ENCODE results near the gene TMEM250.
A peak's percentile ranks its signal among the peaks of the same experiment; 100 is the strongest.
"Not testable (repeated sequence)": the region's sequence is repeated elsewhere in the genome, so short reads cannot be mapped to it uniquely, and the experiment has no call there.

TMEM250 gene

GRCh38 chr9:136110082-136111061, 8.3 kb downstream of the TMEM250 start:
- DNase-seq: peak in 2 of 3 donors; percentile 36 to 75

GRCh38 chr9:136109351-136110081, 9.2 kb downstream of the TMEM250 start:
- peak; percentile 88 to 94 (median 89) for DNase-seq

- DNase-seq: no peak
These were observed 9.9 kb downstream of the TMEM250 start for GRCh38 chr9:136108648-136109266.

GRCh38 chr9:136107953-136108647, 10.6 kb downstream of the TMEM250 start:
- peak in 2 of 3 donors; percentile 32 to 52 for DNase-seq

- no peak for DNase-seq
These were observed 11.3 kb downstream of the TMEM250 start for GRCh38 chr9:136107155-136107952.

GRCh38 chr9:136105398-136106135, 13.1 kb downstream of the TMEM250 start:
- DNase-seq: peak; percentile 51 to 55 (median 52)

- no peak for DNase-seq
These were observed 13.8 kb downstream of the TMEM250 start for GRCh38 chr9:136104916-136105315.

GRCh38 chr9:136104488-136104800, 14.2 kb downstream of the TMEM250 start:
- DNase-seq: no peak

- DNase-seq: no peak
These were observed 14.8 kb downstream of the TMEM250 start for GRCh38 chr9:136103651-136104487.

GRCh38 chr9:136101615-136102074, 17.0 kb downstream of the TMEM250 start:
- not testable (repeated sequence) for DNase-seq

GRCh38 chr9:136100700-136101614, 17.7 kb downstream of the TMEM250 start:
- no peak for DNase-seq

- DNase-seq: no peak
These were observed 19.1 kb downstream of the TMEM250 start for GRCh38 chr9:136099542-136099941.

- peak in 2 of 3 donors; percentile 38 to 52 for DNase-seq
These were observed 19.8 kb downstream of the TMEM250 start for GRCh38 chr9:136098844-136099243.

GRCh38 chr9:136098210-136098609, 20.5 kb downstream of the TMEM250 start:
- DNase-seq: no peak

GRCh38 chr9:136096505-136097001, 22.1 kb downstream of the TMEM250 start:
- no peak for DNase-seq

- peak; percentile 57 to 88 (median 72) for DNase-seq
These were observed 23.3 kb downstream of the TMEM250 start, which contains the start of gene NACC2 for GRCh38 chr9:136095070-136096058. NACC2 (minus strand) TSS chr9:136095289; CDS start chr9:136050521, 44,768 bp downstream.
